Sigmoid colon (tissue), 4 donors: Measurements from ENCODE around the gene PGBD5.

ENCODE experiments used
- EP300 ChIP-seq, 4 donors: sonication (generic); formaldehyde crosslinking; IDR thresholded peaks; one replicate each; pipeline ENCODE4 v1.6.1; 2017; ENCODE audit warnings: antibody characterized with exemption in 4 of 4
- TF ChIP-seq, protein P1 (sequence below), 4 experiments: fragments of 450-650 bp in 3 of 4; fragments of 200-600 bp in 1 of 4; IDR thresholded peaks; one replicate each; pipeline ENCODE4 v1.5.1; 2016 to 2019; ENCODE audit warnings: antibody characterized with exemption in 4 of 4, mild to moderate bottlenecking in 3 of 4, moderate library complexity in 2 of 4

DNA sequence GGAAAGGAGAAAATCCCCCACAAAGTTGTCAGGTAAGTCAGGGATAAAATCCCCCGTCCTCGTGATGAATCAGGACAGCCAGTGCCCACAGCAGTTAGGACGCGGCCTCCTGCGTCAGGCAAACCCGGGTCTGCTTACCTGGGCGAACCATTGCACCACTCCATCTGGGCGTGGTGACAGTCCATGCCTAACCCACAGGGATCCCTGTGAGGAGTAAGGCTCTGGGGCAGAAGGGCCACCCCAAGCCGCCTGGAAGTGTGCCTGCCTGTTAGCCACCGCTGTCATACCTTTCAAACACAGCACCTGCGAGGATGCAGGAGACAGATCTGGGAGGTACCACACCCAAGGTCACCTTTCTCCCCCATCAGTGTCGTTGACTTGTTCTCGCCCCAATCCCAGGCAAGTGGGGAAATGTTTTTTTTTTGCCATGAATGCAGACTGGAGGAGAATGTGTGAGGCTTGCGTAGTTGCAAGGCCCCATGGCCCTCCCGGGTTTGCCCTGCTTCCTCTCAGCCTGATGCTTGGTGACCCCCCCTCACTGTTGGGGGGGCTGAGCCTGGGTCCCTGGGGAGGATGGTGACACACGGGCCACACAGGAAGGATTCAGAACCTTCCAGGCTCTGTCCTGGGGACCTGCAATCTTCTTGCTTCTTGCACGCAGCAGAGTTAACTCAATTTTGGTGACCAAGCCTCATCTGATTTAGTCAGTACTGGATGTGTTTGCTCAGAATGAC, 107.0 kb downstream of the PGBD5 start:
- TF ChIP-seq, protein P1, sequence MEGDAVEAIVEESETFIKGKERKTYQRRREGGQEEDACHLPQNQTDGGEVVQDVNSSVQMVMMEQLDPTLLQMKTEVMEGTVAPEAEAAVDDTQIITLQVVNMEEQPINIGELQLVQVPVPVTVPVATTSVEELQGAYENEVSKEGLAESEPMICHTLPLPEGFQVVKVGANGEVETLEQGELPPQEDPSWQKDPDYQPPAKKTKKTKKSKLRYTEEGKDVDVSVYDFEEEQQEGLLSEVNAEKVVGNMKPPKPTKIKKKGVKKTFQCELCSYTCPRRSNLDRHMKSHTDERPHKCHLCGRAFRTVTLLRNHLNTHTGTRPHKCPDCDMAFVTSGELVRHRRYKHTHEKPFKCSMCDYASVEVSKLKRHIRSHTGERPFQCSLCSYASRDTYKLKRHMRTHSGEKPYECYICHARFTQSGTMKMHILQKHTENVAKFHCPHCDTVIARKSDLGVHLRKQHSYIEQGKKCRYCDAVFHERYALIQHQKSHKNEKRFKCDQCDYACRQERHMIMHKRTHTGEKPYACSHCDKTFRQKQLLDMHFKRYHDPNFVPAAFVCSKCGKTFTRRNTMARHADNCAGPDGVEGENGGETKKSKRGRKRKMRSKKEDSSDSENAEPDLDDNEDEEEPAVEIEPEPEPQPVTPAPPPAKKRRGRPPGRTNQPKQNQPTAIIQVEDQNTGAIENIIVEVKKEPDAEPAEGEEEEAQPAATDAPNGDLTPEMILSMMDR (IDR thresholded peaks at IDR 0.05) = no peak
- TF ChIP-seq EP300 (IDR thresholded peaks at IDR 0.05) = no peak
